B cell (primary cell): Measurements from ENCODE around the gene ADI1.

Source experiments
- CTCF ChIP-seq: fragments of 200-600 bp; IDR thresholded peaks from one replicate; pipeline ENCODE4 v1.8.0; 2022; ENCODE audit warnings: antibody characterized with exemption, mild to moderate bottlenecking
- EZH2 ChIP-seq: IDR thresholded peaks from 2 replicates; pipeline ENCODE4 v1.6.1; 2012; ENCODE audit warnings: borderline replicate concordance, low read depth, mild to moderate bottlenecking, moderate library complexity, low read length; ENCODE audit not compliant: insufficient read depth, poor library complexity, severe bottlenecking

GRCh38 chr2:3558205-3559014 is 39.1 kb upstream of the ADI1 start, which contains the start of gene RNASEH1:
- TF ChIP-seq EZH2 (no peak), CTCF (no peak)
